Body of pancreas (tissue), 4 donors: ENCODE results near the gene AKAP13. TPM values are rescaled to one million over a fixed set of nuclear protein-coding genes. Genes with fewer than 3 reads are reported as not detected.

Experiments used
- ATAC-seq: fragments of 150-250 bp; one replicate; pipeline ENCODE4 v1.9.1; 2016
- DNase-seq, 4 donors: peaks; one replicate each; pipeline ENCODE4 v3.0.0-alpha.2; 2019
- H3K27ac ChIP-seq, 4 donors: fragments of 200-600 bp; sonication (generic); 1 replicate in 3 of 4; 2 replicates in 1 of 4; pipeline versions ENCODE4 v1.5.1 to v1.6.1; 2016 to 2019; ENCODE audit warnings: mild to moderate bottlenecking in 1 of 4, mixed read lengths in 1 of 4, moderate library complexity in 1 of 4
- H3K27me3 ChIP-seq, 2 donors: fragments of 200-600 bp; sonication (generic); one replicate each; pipeline ENCODE4 v1.6.0; 2016; ENCODE audit warnings: mild to moderate bottlenecking in 1 of 2
- H3K36me3 ChIP-seq, 2 donors: fragments of 200-600 bp; sonication (generic); replicated peaks in 1 of 2; 2 replicates each; pipeline ENCODE4 v1.5.1; 2016; ENCODE audit warnings: low read depth in 2 of 2; ENCODE audit not compliant: insufficient read depth in 1 of 2
- H3K4me1 ChIP-seq: fragments of 200-600 bp; sonication (generic); one replicate; pipeline ENCODE4 v1.6.0; 2016
- H3K4me3 ChIP-seq, 2 donors: fragments of 200-600 bp; sonication (generic); 1 replicate in 1 of 2; 2 replicates in 1 of 2; pipeline ENCODE4 v1.5.1; 2016 to 2019
- H3K9me3 ChIP-seq, 3 donors: fragments of 200-600 bp; sonication (generic); 1 replicate in 2 of 3; 2 replicates in 1 of 3; pipeline ENCODE4 v1.5.1; 2016
- CTCF ChIP-seq, 7 experiments: fragments of 450-650 bp in 4 of 7; fragments of 200-600 bp in 3 of 7; sonication (generic) in 3 of 7; IDR thresholded peaks; one replicate each; pipeline ENCODE4 v1.5.1; 2016 to 2019; ENCODE audit warnings: antibody characterized with exemption in 7 of 7
- POLR2A ChIP-seq, 3 donors: fragments of 450-650 bp; IDR thresholded peaks; one replicate each; pipeline ENCODE4 v1.6.1; 2016; ENCODE audit warnings: antibody characterized with exemption in 3 of 3, mild to moderate bottlenecking in 2 of 3
- WGBS, 2 donors: methylation state at CpG; one replicate each; pipeline ENCODE4 v1.1.5; 2017; 5-methylcytosine and 5-hydroxymethylcytosine counted together
- intact Hi-C: fragments of 100-400 bp; cut with DNase I; formaldehyde crosslinking; loops from one replicate; pipeline ENCODE4 v1.15.1; 2023
- total RNA-seq, 2 donors: library from RNA; depleted of rRNA; stranded (reverse); fragments of >200 nt; gene quantifications; one replicate each; pipeline ENCODE4 v1.1.0, GENCODE V29; 2016

The AKAP13 gene
- total RNA-seq, 2 donors from 2014 or later: 102 to 160 TPM

GRCh38 chr15:85414495-85414894 is 34.1 kb downstream of the AKAP13 start:
- ATAC-seq (no peak), DNase-seq (no peak)
- no peaks in the 10 kb centered on the region for H3K9me3 ChIP-seq
- no peaks in the 10 kb centered on the region for H3K27me3 ChIP-seq
- TF ChIP-seq POLR2A (IDR thresholded peaks at IDR 0.05): no peak
- peak in 4 of 7 experiments; percentile 30 to 46 (median 36) for TF ChIP-seq CTCF (IDR thresholded peaks at IDR 0.05)
- intact Hi-C loops: no loop called here
- peak overlapping the region in 2 of 4 donors; percentile 20 to 26 for H3K27ac ChIP-seq
- no peak overlapping the region for H3K4me3 ChIP-seq
- H3K36me3 ChIP-seq: no peaks in the 10 kb centered on the region
- peaks cover 41% of the 10 kb centered on the region for H3K4me1 ChIP-seq

GRCh38 chr15:85414991-85415390 is 34.6 kb downstream of the AKAP13 start:
- H3K27me3 ChIP-seq: no peaks in the 10 kb centered on the region
- peak overlapping the region in 1 of 4 donors; percentile 26 for H3K27ac ChIP-seq
- H3K9me3 ChIP-seq: no peaks in the 10 kb centered on the region
- H3K36me3 ChIP-seq: no peaks in the 10 kb centered on the region
- intact Hi-C loops: no loop called here
- TF ChIP-seq CTCF (IDR thresholded peaks at IDR 0.05): no peak
- no peak for TF ChIP-seq POLR2A (IDR thresholded peaks at IDR 0.05)
- 95 to 97% methylated on average over 10 of the region's 10 CpGs for WGBS, 2 donors
- H3K4me3 ChIP-seq: no peak overlapping the region
- H3K4me1 ChIP-seq: peaks cover 41% of the 10 kb centered on the region
- ATAC-seq: no peak
- no peak for DNase-seq

- H3K9me3 ChIP-seq: no peaks in the 10 kb centered on the region
- no peaks in the 10 kb centered on the region for H3K36me3 ChIP-seq
- DNase-seq (no peak), ATAC-seq (no peak)
- 82 to 85% methylated on average over 2 of the region's 2 CpGs for WGBS, 2 donors
- H3K4me3 ChIP-seq: no peak overlapping the region
- no peak overlapping the region for H3K27ac ChIP-seq
- no peaks in the 10 kb centered on the region for H3K27me3 ChIP-seq
- H3K4me1 ChIP-seq: peaks cover 43% of the 10 kb centered on the region
- intact Hi-C loops: no loop called here
- no peak for TF ChIP-seq POLR2A (IDR thresholded peaks at IDR 0.05)
- no peak for TF ChIP-seq CTCF (IDR thresholded peaks at IDR 0.05)
Measured at GRCh38 chr15:85415783-85416182, 35.4 kb downstream of the AKAP13 start.

GRCh38 chr15:85417276-85417675 is 36.9 kb downstream of the AKAP13 start:
- H3K27me3 ChIP-seq: no peaks in the 10 kb centered on the region
- H3K9me3 ChIP-seq: no peaks in the 10 kb centered on the region
- no peaks in the 10 kb centered on the region for H3K36me3 ChIP-seq
- DNase-seq (no peak), ATAC-seq (peak; percentile 57)
- 27 to 28% methylated on average over 5 of the region's 5 CpGs for WGBS, 2 donors
- H3K27ac ChIP-seq: peak overlapping the region in 3 of 4 donors; percentile 41 to 57 (median 52)
- intact Hi-C loops: no loop called here
- peaks cover 58% of the 10 kb centered on the region for H3K4me1 ChIP-seq
- no peak overlapping the region for H3K4me3 ChIP-seq
- TF ChIP-seq POLR2A (IDR thresholded peaks at IDR 0.05) (no peak), CTCF (IDR thresholded peaks at IDR 0.05) (no peak)

GRCh38 chr15:85419161-85419560 is 38.8 kb downstream of the AKAP13 start:
- Histone ChIP-seq H3K27me3 (no peaks in the 10 kb centered on the region), H3K27ac (no peak overlapping the region), H3K9me3 (no peaks in the 10 kb centered on the region), H3K4me1 (peaks cover 63% of the 10 kb centered on the region), H3K4me3 (no peak overlapping the region), H3K36me3 (no peaks in the 10 kb centered on the region)
- intact Hi-C loops: no loop called here
- ATAC-seq: no peak
- DNase-seq: no peak
- TF ChIP-seq POLR2A (IDR thresholded peaks at IDR 0.05) (no peak), CTCF (IDR thresholded peaks at IDR 0.05) (no peak)
- 74 to 85% methylated on average over 5 of the region's 5 CpGs for WGBS, 2 donors
